HEK293 (cell line): ENCODE measurements around the gene CPNE4.

ENCODE experiments used
- EGR2 ChIP-seq: fragments of 450-650 bp; formaldehyde crosslinking; IDR thresholded peaks from 2 replicates; pipeline ENCODE4 v1.5.1; 2016; ENCODE audit warnings: low read depth, missing biosample characterization, missing genetic modification characterization
- HOXA7 ChIP-seq: sonication (generic); formaldehyde crosslinking; IDR thresholded peaks from 2 replicates; pipeline ENCODE4 v1.8.1; 2022; ENCODE audit warnings: missing genetic modification reagents, borderline replicate concordance
- KLF17 ChIP-seq: fragments of 450-650 bp; formaldehyde crosslinking; IDR thresholded peaks from 2 replicates; pipeline ENCODE4 v1.5.1; 2016; ENCODE audit warnings: missing biosample characterization, missing genetic modification characterization
- KLF8 ChIP-seq: fragments of 450-650 bp; formaldehyde crosslinking; IDR thresholded peaks from 2 replicates; pipeline ENCODE4 v1.5.1; 2016; ENCODE audit warnings: missing biosample characterization, missing genetic modification characterization
- PBX3 ChIP-seq: sonication (generic); formaldehyde crosslinking; IDR thresholded peaks from 2 replicates; pipeline ENCODE4 v1.8.1; 2022; ENCODE audit warnings: mild to moderate bottlenecking, moderate library complexity, missing genetic modification reagents
- PRDM2 ChIP-seq: fragments of 450-650 bp; formaldehyde crosslinking; IDR thresholded peaks from 2 replicates; pipeline ENCODE4 v1.5.1; 2016; ENCODE audit warnings: missing biosample characterization, missing genetic modification characterization, borderline replicate concordance
- REPIN1 ChIP-seq: fragments of 450-650 bp; formaldehyde crosslinking; IDR thresholded peaks from 2 replicates; pipeline ENCODE4 v1.5.1; 2017; ENCODE audit warnings: missing biosample characterization, missing genetic modification characterization, low read depth
- SP3 ChIP-seq: fragments of 450-650 bp; formaldehyde crosslinking; IDR thresholded peaks from 2 replicates; pipeline ENCODE4 v1.5.1; 2016; ENCODE audit warnings: missing biosample characterization, missing genetic modification characterization
- TRIM28 ChIP-seq: IDR thresholded peaks from 2 replicates; pipeline ENCODE4 v1.6.1; 2011; ENCODE audit warnings: low read length, control low read depth, borderline replicate concordance
- ZBTB7A ChIP-seq: fragments of 450-650 bp; formaldehyde crosslinking; IDR thresholded peaks from 2 replicates; pipeline ENCODE4 v1.5.1; 2016; ENCODE audit warnings: low read depth, missing biosample characterization, missing genetic modification characterization
- ZBTB8A ChIP-seq: fragments of 450-650 bp; formaldehyde crosslinking; IDR thresholded peaks from 2 replicates; pipeline ENCODE4 v1.5.1; 2016; ENCODE audit warnings: missing biosample characterization, missing genetic modification characterization
- ZEB2 ChIP-seq: fragments of 450-650 bp; formaldehyde crosslinking; IDR thresholded peaks from 2 replicates; pipeline ENCODE4 v1.5.1; 2016; ENCODE audit warnings: missing biosample characterization, missing genetic modification characterization
- ZFHX2 ChIP-seq: fragments of 450-650 bp; formaldehyde crosslinking; conservative IDR thresholded peaks from 2 replicates; pipeline ENCODE4 v1.5.1; 2016; ENCODE audit warnings: missing biosample characterization, missing genetic modification characterization
- ZNF121 ChIP-seq: fragments of 450-650 bp; formaldehyde crosslinking; IDR thresholded peaks from 2 replicates; pipeline ENCODE4 v1.5.1; 2016; ENCODE audit warnings: missing biosample characterization, missing genetic modification characterization
- ZNF155 ChIP-seq: fragments of 450-650 bp; formaldehyde crosslinking; IDR thresholded peaks from 2 replicates; pipeline ENCODE4 v1.5.1; 2016; ENCODE audit warnings: missing biosample characterization, missing genetic modification characterization
- ZNF23 ChIP-seq: fragments of 450-650 bp; formaldehyde crosslinking; IDR thresholded peaks from 2 replicates; pipeline ENCODE4 v1.5.1; 2016; ENCODE audit warnings: missing biosample characterization, missing genetic modification characterization, borderline replicate concordance
- ZNF335 ChIP-seq: fragments of 450-650 bp; formaldehyde crosslinking; conservative IDR thresholded peaks from 2 replicates; pipeline ENCODE4 v1.5.1; 2016; ENCODE audit warnings: missing biosample characterization, missing genetic modification characterization
- ZNF354C ChIP-seq: fragments of 450-650 bp; formaldehyde crosslinking; IDR thresholded peaks from 2 replicates; pipeline ENCODE4 v1.5.1; 2016; ENCODE audit warnings: missing biosample characterization, missing genetic modification characterization, low read depth, borderline replicate concordance
- ZNF37A ChIP-seq: fragments of 450-650 bp; IDR thresholded peaks from 2 replicates; pipeline ENCODE4 v1.5.1; 2018; ENCODE audit warnings: missing biosample characterization, missing genetic modification characterization
- ZNF391 ChIP-seq: fragments of 450-650 bp; formaldehyde crosslinking; IDR thresholded peaks from 2 replicates; pipeline ENCODE4 v1.5.1; 2016; ENCODE audit warnings: low read depth, missing biosample characterization, missing genetic modification characterization, borderline replicate concordance
- ZNF394 ChIP-seq: fragments of 450-650 bp; formaldehyde crosslinking; IDR thresholded peaks from 2 replicates; pipeline ENCODE4 v1.5.1; 2016; ENCODE audit warnings: missing biosample characterization, missing genetic modification characterization, mild to moderate bottlenecking, moderate library complexity, borderline replicate concordance
- ZNF404 ChIP-seq: fragments of 450-650 bp; formaldehyde crosslinking; IDR thresholded peaks from 2 replicates; pipeline ENCODE4 v1.5.1; 2017; ENCODE audit warnings: missing biosample characterization, missing genetic modification characterization
- ZNF530 ChIP-seq: fragments of 450-650 bp; formaldehyde crosslinking; IDR thresholded peaks from 2 replicates; pipeline ENCODE4 v1.5.1; 2016; ENCODE audit warnings: low read depth, missing biosample characterization, missing genetic modification characterization
- ZNF580 ChIP-seq: fragments of 450-650 bp; formaldehyde crosslinking; IDR thresholded peaks from 2 replicates; pipeline ENCODE4 v1.5.1; 2016; ENCODE audit warnings: missing biosample characterization, missing genetic modification characterization
- ZNF585B ChIP-seq: fragments of 450-650 bp; formaldehyde crosslinking; IDR thresholded peaks from 2 replicates; pipeline ENCODE4 v1.5.1; 2016; ENCODE audit warnings: missing biosample characterization, missing genetic modification characterization
- ZNF600 ChIP-seq: fragments of 450-650 bp; formaldehyde crosslinking; IDR thresholded peaks from 2 replicates; pipeline ENCODE4 v1.5.1; 2016; ENCODE audit warnings: missing biosample characterization, missing genetic modification characterization
- ZNF670 ChIP-seq: fragments of 450-650 bp; formaldehyde crosslinking; IDR thresholded peaks from 2 replicates; pipeline ENCODE4 v1.5.1; 2016; ENCODE audit warnings: missing biosample characterization, missing genetic modification characterization, low read depth
- ZNF704 ChIP-seq: fragments of 450-650 bp; formaldehyde crosslinking; IDR thresholded peaks from 2 replicates; pipeline ENCODE4 v1.5.1; 2016; ENCODE audit warnings: missing biosample characterization, missing genetic modification characterization
- ZNF792 ChIP-seq: fragments of 450-650 bp; formaldehyde crosslinking; IDR thresholded peaks from 2 replicates; pipeline ENCODE4 v1.5.1; 2016; ENCODE audit warnings: missing biosample characterization, missing genetic modification characterization
- ZXDB ChIP-seq: fragments of 450-650 bp; formaldehyde crosslinking; IDR thresholded peaks from 2 replicates; pipeline ENCODE4 v1.5.1; 2016; ENCODE audit warnings: missing biosample characterization, missing genetic modification characterization
- TF ChIP-seq, protein P1 (sequence below): fragments of 450-650 bp; formaldehyde crosslinking; IDR thresholded peaks from 2 replicates; pipeline ENCODE4 v1.5.1; 2016; ENCODE audit warnings: missing biosample characterization, missing genetic modification characterization

Gene CPNE4

DNA sequence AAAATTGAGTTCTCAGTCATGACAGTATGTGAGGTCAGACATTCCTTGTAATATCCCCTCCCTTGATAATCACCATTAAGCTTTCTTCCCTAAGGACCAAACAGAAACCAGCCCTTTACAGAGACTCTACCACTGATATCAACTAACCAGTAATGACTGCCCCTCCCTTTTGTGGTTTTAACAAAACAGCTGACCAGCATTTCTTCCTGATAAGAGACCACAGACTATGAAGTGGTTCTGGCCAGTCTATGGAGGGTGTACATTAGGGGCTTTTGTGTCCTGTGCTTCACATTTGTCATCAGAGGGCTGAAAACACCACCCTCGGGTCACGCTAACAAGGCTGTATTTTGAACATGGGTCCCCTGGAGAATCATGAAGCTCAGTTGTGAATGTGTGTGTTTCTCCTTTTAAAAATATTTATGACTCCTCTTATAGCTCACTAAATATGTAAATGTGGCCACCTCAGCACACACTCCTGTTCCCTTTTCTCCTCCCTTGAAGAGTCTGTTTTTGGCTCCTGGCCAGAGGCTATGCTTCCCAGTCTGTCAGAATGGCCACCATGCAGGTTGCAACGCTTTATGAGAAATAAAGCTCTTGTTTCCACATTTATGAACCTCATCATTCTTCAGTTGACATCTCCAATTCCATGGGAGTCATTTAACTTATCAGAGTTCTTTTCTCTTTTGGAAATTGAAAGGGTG, 239.3 kb downstream of the CPNE4 start (continued):
- TF ChIP-seq PRDM2 (tag by site-specific recombination) (no peak), ZNF391 (tag by site-specific recombination) (no peak), ZNF335 (tag by site-specific recombination) (no peak), ZNF37A (tag by site-specific recombination) (no peak), ZNF585B (tag by site-specific recombination) (no peak), EGR2 (no peak), REPIN1 (tag by site-specific recombination) (no peak), ZNF354C (no peak), ZEB2 (tag by site-specific recombination) (no peak), ZXDB (peak; percentile 77), ZNF404 (tag by site-specific recombination) (no peak), SP3 (tag by site-specific recombination) (no peak), KLF8 (tag by site-specific recombination) (0 out of 2 replicates have a peak, but pooled peaks have one; percentile 17), ZNF23 (tag by site-specific recombination) (no peak), ZBTB8A (no peak), ZNF394 (no peak), ZNF530 (tag by site-specific recombination) (no peak), PBX3 (CRISPR knock-in tag) (no peak), ZBTB7A (tag by site-specific recombination) (no peak), ZNF580 (tag by site-specific recombination) (no peak), ZNF792 (no peak), ZNF155 (tag by site-specific recombination) (no peak), ZNF600 (no peak), ZFHX2 (tag by site-specific recombination) (no peak), ZNF121 (tag by site-specific recombination) (no peak), KLF17 (peak; percentile 99), HOXA7 (CRISPR knock-in tag) (no peak), ZNF704 (no peak), TRIM28 (no peak), ZNF670 (tag by site-specific recombination) (no peak)
- TF ChIP-seq, protein P1, sequence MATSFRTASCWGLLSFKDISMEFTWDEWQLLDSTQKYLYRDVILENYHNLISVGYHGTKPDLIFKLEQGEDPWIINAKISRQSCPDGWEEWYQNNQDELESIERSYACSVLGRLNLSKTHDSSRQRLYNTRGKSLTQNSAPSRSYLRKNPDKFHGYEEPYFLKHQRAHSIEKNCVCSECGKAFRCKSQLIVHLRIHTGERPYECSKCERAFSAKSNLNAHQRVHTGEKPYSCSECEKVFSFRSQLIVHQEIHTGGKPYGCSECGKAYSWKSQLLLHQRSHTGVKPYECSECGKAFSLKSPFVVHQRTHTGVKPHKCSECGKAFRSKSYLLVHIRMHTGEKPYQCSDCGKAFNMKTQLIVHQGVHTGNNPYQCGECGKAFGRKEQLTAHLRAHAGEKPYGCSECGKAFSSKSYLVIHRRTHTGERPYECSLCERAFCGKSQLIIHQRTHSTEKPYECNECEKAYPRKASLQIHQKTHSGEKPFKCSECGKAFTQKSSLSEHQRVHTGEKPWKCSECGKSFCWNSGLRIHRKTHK (tag by site-specific recombination): no peak
